ENCODE data around the gene RIPOR2. TPM values are rescaled to one million over a fixed set of nuclear protein-coding genes. Genes with fewer than 3 reads are reported as not detected.

The RIPOR2 gene
- total and polyA plus RNA-seq, 10 of the 15 experiments (the other 5 are each of a cell fraction or from before 2014, with no cell fraction given): 22.2 to 48.2 (median 34.7) TPM

DNA sequence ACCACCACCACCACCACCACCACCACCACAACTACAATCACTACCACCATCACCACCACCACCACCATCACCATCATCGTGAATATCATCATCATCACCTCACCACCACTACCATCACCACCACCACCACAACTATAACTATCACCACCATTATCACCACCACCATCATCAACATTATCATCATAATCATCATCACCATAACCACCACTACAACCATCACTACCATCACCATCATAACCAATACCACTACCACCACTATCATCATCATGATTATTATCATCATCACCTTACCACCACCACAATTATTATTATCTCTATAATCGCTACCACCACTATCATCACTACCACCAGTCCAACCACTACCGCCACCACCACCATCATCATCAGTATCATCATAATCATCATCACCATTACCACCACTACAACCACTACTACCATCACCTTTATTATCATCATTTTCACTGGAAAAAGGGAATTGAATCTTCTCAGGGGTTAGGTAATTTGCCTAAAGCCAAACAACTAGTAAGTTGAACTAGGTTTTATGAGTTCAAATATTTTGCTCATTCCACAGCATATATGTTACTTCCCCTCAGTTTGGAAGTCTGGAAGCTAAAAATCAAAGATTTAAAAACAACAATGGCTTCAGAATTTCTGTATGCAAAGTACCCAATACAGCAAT is 8.3 kb downstream of the RIPOR2 start (continued):
- TF ChIP-seq, protein P1, sequence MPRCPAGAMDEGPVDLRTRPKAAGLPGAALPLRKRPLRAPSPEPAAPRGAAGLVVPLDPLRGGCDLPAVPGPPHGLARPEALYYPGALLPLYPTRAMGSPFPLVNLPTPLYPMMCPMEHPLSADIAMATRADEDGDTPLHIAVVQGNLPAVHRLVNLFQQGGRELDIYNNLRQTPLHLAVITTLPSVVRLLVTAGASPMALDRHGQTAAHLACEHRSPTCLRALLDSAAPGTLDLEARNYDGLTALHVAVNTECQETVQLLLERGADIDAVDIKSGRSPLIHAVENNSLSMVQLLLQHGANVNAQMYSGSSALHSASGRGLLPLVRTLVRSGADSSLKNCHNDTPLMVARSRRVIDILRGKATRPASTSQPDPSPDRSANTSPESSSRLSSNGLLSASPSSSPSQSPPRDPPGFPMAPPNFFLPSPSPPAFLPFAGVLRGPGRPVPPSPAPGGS (IDR thresholded peaks at IDR 0.05; ENCODE audit: borderline replicate concordance, insufficient read depth, low read depth, low read length, poor library complexity, severe bottlenecking): no peak
- TF ChIP-seq, protein P2, sequence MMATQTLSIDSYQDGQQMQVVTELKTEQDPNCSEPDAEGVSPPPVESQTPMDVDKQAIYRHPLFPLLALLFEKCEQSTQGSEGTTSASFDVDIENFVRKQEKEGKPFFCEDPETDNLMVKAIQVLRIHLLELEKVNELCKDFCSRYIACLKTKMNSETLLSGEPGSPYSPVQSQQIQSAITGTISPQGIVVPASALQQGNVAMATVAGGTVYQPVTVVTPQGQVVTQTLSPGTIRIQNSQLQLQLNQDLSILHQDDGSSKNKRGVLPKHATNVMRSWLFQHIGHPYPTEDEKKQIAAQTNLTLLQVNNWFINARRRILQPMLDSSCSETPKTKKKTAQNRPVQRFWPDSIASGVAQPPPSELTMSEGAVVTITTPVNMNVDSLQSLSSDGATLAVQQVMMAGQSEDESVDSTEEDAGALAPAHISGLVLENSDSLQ (IDR thresholded peaks at IDR 0.05): peak; percentile 28; the same call in 1 of the 2 replicates
- TF ChIP-seq RBBP5 (conservative IDR thresholded peaks at IDR 0.05): no peak
- TF ChIP-seq, protein P3, sequence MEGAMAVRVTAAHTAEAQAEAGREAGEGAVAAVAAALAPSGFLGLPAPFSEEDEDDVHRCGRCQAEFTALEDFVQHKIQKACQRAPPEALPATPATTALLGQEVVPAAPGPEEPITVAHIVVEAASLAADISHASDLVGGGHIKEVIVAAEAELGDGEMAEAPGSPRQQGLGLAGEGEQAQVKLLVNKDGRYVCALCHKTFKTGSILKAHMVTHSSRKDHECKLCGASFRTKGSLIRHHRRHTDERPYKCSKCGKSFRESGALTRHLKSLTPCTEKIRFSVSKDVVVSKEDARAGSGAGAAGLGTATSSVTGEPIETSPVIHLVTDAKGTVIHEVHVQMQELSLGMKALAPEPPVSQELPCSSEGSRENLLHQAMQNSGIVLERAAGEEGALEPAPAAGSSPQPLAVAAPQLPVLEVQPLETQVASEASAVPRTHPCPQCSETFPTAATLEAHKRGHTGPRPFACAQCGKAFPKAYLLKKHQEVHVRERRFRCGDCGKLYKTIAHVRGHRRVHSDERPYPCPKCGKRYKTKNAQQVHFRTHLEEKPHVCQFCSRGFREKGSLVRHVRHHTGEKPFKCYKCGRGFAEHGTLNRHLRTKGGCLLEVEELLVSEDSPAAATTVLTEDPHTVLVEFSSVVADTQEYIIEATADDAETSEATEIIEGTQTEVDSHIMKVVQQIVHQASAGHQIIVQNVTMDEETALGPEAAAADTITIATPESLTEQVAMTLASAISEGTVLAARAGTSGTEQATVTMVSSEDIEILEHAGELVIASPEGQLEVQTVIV (IDR thresholded peaks at IDR 0.05; ENCODE audit: borderline replicate concordance, partially characterized antibody): no peak
- no peak for TF ChIP-seq BHLHE40 (IDR thresholded peaks at IDR 0.05; ENCODE audit: borderline replicate concordance in 1 of 2, low read depth in 2 of 2, low read length in 1 of 2)
- TF ChIP-seq SREBF2 (IDR thresholded peaks at IDR 0.05; ENCODE audit: low read length): no peak
- TF ChIP-seq, protein P4, sequence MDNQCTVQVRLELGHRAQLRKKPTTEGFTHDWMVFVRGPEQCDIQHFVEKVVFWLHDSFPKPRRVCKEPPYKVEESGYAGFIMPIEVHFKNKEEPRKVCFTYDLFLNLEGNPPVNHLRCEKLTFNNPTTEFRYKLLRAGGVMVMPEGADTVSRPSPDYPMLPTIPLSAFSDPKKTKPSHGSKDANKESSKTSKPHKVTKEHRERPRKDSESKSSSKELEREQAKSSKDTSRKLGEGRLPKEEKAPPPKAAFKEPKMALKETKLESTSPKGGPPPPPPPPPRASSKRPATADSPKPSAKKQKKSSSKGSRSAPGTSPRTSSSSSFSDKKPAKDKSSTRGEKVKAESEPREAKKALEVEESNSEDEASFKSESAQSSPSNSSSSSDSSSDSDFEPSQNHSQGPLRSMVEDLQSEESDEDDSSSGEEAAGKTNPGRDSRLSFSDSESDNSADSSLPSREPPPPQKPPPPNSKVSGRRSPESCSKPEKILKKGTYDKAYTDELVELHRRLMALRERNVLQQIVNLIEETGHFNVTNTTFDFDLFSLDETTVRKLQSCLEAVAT (IDR thresholded peaks at IDR 0.05): peak; percentile 84
- TF ChIP-seq SMC3 (IDR thresholded peaks at IDR 0.05; ENCODE audit: borderline replicate concordance, low read length): no peak
- no peak for TF ChIP-seq EGR1 (IDR thresholded peaks at IDR 0.05; ENCODE audit: borderline replicate concordance in 1 of 2, low read depth in 2 of 2, low read length in 2 of 2)
- no peak for TF ChIP-seq SMAD1 (IDR thresholded peaks at IDR 0.05; ENCODE audit: low read depth, partially characterized antibody)
- TF ChIP-seq MEF2B (IDR thresholded peaks at IDR 0.05; ENCODE audit: partially characterized antibody, poor library complexity, severe bottlenecking): no peak
- 0 out of 4 replicates have a peak, but pooled peaks of 1 of the 2 experiments have one; percentile 47 for TF ChIP-seq EP300 (IDR thresholded peaks at IDR 0.05; ENCODE audit: borderline replicate concordance in 1 of 2, control insufficient read depth in 1 of 2, low read depth in 2 of 2, low read length in 2 of 2)
- TF ChIP-seq YY1 (IDR thresholded peaks at IDR 0.05; ENCODE audit: low read depth, low read length): no peak
- TF ChIP-seq MYB (IDR thresholded peaks at IDR 0.05; ENCODE audit: borderline replicate concordance, low read depth, low read length): no peak
- TF ChIP-seq, protein P5, sequence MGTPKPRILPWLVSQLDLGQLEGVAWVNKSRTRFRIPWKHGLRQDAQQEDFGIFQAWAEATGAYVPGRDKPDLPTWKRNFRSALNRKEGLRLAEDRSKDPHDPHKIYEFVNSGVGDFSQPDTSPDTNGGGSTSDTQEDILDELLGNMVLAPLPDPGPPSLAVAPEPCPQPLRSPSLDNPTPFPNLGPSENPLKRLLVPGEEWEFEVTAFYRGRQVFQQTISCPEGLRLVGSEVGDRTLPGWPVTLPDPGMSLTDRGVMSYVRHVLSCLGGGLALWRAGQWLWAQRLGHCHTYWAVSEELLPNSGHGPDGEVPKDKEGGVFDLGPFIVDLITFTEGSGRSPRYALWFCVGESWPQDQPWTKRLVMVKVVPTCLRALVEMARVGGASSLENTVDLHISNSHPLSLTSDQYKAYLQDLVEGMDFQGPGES (IDR thresholded peaks at IDR 0.05): no peak
- TF ChIP-seq, protein P6, sequence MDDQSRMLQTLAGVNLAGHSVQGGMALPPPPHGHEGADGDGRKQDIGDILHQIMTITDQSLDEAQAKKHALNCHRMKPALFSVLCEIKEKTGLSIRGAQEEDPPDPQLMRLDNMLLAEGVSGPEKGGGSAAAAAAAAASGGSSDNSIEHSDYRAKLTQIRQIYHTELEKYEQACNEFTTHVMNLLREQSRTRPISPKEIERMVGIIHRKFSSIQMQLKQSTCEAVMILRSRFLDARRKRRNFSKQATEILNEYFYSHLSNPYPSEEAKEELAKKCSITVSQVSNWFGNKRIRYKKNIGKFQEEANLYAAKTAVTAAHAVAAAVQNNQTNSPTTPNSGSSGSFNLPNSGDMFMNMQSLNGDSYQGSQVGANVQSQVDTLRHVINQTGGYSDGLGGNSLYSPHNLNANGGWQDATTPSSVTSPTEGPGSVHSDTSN (IDR thresholded peaks at IDR 0.05; ENCODE audit: insufficient replicate concordance, low read depth, low read length): no peak
- no peak for TF ChIP-seq MYC (IDR thresholded peaks at IDR 0.05; ENCODE audit: insufficient read depth, insufficient read length, insufficient replicate concordance, low read length, severe bottlenecking)
- TF ChIP-seq NR2C1 (IDR thresholded peaks at IDR 0.05): no peak
